GM12873 (cell line): ENCODE measurements around the gene LAMB4.

Experiments used
- TF ChIP-seq, protein P1 (sequence below): IDR thresholded peaks from 2 replicates; pipeline ENCODE4 v1.5.1; 2012; ENCODE audit warnings: low read depth, mild to moderate bottlenecking, moderate library complexity, low read length, control low read depth; ENCODE audit not compliant: insufficient read depth; ENCODE audit errors: missing control alignments

Gene LAMB4

DNA sequence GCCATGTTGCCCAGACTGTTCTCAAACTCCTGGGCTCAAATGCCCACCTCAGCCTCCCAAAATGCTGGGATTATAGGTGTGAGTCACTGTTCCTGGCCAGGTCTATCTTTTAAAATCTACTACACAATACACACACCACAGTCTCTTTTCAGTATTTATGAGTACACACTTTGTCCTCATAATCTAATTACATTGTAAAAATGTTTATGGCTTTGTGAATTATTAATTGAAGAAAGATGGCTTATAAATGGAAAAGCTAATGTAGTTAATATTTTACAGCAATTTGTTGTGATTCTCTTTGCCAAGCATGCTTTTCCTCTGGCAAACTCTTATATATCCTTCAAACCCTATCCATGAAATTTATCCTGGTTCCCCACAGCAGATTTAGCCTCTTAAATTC lies 22.0 kb downstream of the LAMB4 start:
- TF ChIP-seq, protein P1, sequence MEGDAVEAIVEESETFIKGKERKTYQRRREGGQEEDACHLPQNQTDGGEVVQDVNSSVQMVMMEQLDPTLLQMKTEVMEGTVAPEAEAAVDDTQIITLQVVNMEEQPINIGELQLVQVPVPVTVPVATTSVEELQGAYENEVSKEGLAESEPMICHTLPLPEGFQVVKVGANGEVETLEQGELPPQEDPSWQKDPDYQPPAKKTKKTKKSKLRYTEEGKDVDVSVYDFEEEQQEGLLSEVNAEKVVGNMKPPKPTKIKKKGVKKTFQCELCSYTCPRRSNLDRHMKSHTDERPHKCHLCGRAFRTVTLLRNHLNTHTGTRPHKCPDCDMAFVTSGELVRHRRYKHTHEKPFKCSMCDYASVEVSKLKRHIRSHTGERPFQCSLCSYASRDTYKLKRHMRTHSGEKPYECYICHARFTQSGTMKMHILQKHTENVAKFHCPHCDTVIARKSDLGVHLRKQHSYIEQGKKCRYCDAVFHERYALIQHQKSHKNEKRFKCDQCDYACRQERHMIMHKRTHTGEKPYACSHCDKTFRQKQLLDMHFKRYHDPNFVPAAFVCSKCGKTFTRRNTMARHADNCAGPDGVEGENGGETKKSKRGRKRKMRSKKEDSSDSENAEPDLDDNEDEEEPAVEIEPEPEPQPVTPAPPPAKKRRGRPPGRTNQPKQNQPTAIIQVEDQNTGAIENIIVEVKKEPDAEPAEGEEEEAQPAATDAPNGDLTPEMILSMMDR, result no peak

DNA sequence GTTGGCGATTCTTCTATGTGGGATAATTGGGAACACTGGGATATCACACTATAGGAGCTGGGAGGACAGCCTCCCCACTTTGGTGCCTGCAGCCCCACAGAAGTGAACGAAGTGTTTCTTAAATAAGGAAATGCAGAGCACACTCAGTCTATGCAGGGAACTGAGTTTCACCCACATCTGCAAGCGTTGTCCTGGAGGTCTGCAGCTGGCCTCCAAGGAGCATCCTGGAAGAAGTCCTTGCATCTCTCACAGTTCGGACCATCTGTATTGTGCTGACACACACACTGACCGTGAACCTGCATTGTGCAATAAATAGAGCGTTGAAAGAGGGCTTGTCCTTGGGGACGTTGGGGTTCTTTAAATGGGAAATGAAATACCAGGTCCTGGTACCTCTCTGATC lies 25.8 kb downstream of the LAMB4 start:
- TF ChIP-seq, protein P1, result no peak

DNA sequence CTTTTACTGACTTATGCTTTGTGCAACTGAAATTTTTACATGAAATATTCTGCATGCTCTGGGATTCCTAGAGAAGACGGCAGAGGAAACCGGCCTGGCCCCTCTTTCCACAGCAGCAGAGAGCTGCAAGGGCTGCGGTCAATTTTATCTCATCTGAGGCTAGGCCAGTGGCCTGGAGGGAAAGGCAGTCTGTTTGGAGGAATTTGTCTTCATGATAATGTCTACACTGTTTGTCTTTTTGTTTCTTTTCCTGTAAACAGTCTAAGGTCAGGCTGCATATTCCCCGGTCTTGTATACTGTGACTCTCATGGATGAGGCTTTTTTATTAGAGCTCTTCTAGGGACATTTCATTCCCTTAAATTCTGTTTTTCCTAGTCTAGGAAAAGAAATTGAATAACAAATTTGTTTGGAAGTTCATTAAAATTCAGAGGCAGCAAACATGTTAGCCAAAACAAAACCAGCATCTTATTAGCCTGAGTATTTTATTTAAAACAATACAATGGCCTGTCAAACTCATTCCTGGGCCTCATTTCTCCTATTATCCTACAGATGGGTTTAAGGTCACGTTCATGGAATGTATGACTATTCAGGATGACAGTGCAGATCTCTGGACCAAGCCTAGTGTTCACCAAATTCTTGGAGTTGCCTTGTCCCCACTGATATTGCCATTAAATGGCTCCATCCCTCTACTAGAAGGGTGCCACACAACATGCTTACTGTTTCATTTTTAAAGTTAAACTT lies 26.4 kb downstream of the LAMB4 start:
- TF ChIP-seq, protein P1, result no peak

DNA sequence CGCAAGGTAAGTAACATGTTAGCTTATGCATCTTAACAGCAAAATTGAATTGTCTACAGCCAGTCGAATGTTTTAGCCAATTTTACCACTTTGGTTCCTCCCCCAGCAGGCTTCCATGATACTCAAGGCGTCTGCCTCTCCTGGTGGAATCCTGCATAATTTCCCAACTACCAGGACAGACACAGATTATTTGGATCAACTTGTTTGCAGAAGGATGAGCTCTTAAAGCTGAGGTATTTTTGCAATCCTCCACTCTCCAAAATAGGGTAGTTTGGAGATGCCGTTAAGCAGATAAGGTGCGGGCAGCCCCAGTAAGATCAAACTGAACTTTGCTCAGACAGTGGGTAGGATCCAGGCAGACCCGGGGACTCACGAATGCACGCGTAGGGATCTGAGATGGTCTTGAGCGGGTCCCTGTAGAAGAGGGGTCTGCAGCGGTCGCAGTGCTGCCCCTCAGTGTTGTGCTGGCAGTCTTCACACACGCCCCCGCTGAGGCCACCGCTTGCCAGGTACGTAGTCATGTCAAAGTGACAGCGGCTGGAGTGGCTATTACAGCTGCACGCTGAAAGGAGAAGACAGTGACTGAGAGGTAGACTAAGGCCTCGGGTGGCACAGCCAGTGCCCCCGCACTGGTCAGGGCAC lies 27.4 kb downstream of the LAMB4 start:
- TF ChIP-seq, protein P1, result no peak

DNA sequence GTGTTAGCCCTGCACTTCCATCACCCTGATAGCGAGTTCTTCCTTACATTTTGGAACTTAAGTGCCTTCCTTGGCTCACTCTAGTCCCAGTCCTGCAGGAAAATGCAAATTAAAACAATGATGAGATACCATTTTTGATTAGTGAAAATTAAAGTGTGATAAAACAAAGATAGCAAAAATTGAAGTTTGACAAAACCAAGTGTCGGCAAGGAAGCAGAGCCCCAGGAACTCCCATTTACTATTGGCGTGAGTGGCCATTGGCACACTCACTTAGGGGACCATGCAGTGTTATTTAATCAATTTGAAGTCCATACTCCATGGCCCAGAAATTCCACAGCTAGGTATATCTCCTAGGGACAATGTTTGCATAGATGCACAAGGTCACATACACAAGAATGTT lies 28.4 kb downstream of the LAMB4 start:
- TF ChIP-seq, protein P1, result no peak

DNA sequence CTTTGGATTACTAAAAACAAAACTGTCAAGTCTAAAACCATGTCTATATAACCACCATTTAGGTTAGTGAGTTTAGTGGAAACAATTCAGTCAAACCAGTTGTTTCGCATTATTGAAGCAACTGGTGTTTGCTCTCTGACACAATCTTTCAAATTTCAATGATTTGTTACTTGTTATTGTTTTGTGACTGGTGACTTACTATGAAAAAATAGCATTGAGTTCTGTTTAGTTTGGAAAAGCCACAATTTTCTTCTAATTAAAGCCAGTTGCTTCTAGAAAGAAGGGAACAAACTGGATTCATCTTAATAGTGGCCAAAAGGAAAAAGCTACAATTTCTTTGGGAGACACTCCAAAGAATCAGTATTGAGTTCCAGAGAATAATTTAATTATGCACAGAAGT lies 30.4 kb downstream of the LAMB4 start:
- TF ChIP-seq, protein P1, result no peak

DNA sequence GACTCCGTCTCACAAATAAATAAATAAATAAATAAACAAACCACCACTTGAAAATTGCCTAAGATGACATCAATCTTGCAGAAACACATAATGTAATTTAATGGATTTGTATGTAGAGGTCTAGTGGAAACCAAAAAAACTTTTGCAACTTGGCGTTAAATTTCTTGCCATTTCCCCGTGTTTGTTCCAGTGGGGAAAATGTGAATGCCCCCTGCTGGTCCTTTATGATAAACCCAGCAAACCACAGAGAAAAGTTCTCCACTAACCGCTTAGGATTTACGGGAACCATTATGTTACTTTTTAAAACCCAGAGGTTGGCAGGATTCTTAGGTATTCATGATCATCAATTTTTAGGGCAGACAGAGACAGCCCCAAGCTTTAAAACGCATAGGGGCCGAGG lies 32.5 kb downstream of the LAMB4 start:
- TF ChIP-seq, protein P1, result peak; percentile 42
